Suprapubic skin (tissue), 4 donors: ENCODE results near the gene ARVCF. TPM values are rescaled to one million over a fixed set of nuclear protein-coding genes. Genes with fewer than 3 reads are reported as not detected.
"Not testable (repeated sequence)": the region's sequence is repeated elsewhere in the genome, so short reads cannot be mapped to it uniquely, and the experiment has no call there.

Experiments
- DNase-seq, 2 donors: peaks; one replicate each; pipeline ENCODE4 v3.0.0-alpha.2; 2019; ENCODE audit warnings: low spot score in 2 of 2
- H3K27ac ChIP-seq: fragments of 200-600 bp; sonication (generic); one replicate; pipeline ENCODE4 v1.5.1; 2019
- H3K27me3 ChIP-seq: fragments of 200-600 bp; sonication (generic); one replicate; pipeline ENCODE4 v1.5.1; 2019
- H3K36me3 ChIP-seq: fragments of 200-600 bp; sonication (generic); one replicate; pipeline ENCODE4 v1.5.1; 2019
- H3K4me1 ChIP-seq: fragments of 200-600 bp; sonication (generic); one replicate; pipeline ENCODE4 v1.5.1; 2019
- H3K4me3 ChIP-seq: fragments of 200-600 bp; sonication (generic); one replicate; pipeline ENCODE4 v1.5.1; 2019; ENCODE audit warnings: mild to moderate bottlenecking
- H3K9me3 ChIP-seq: fragments of 200-600 bp; sonication (generic); one replicate; pipeline ENCODE4 v1.5.1; 2019
- CTCF ChIP-seq, 2 donors: fragments of 200-600 bp in 1 of 2; fragments of 450-650 bp in 1 of 2; sonication (generic) in 1 of 2; IDR thresholded peaks; one replicate each; pipeline ENCODE4 v1.5.1; 2016 to 2019; ENCODE audit warnings: antibody characterized with exemption in 2 of 2, mild to moderate bottlenecking in 1 of 2, moderate library complexity in 1 of 2
- EP300 ChIP-seq: sonication (generic); formaldehyde crosslinking; IDR thresholded peaks from one replicate; pipeline ENCODE4 v1.6.1; 2017; ENCODE audit warnings: antibody characterized with exemption
- POLR2A ChIP-seq, 2 donors: fragments of 450-650 bp; IDR thresholded peaks; one replicate each; pipeline ENCODE4 v1.6.1; 2017; ENCODE audit warnings: antibody characterized with exemption in 2 of 2, mild to moderate bottlenecking in 2 of 2, moderate library complexity in 2 of 2
- POLR2AphosphoS5 ChIP-seq, 3 donors: sonication (generic); formaldehyde crosslinking; IDR thresholded peaks; one replicate each; pipeline ENCODE4 v1.6.1; 2017; ENCODE audit warnings: antibody characterized with exemption in 3 of 3
- WGBS: methylation state at CpG from one replicate; pipeline ENCODE4 v1.1.5; 2018; 5-methylcytosine and 5-hydroxymethylcytosine counted together
- total RNA-seq, 4 donors: library from RNA; depleted of rRNA; stranded (reverse); fragments of >200 nt; gene quantifications; one replicate each; pipeline ENCODE4 v1.1.0, GENCODE V29; 2016

The ARVCF gene
- total RNA-seq, 4 donors from 2014 or later: 22.9 to 38.4 (median 26.0) TPM

GRCh38 chr22:19940536-19941364 is 75.9 kb downstream of the ARVCF start:
- H3K27me3 ChIP-seq: no peaks in the 10 kb centered on the region
- peak overlapping the region; percentile 70 for H3K4me3 ChIP-seq
- DNase-seq: no peak
- peaks cover 35% of the 10 kb centered on the region for H3K4me1 ChIP-seq
- H3K27ac ChIP-seq: peak overlapping the region; percentile 95
- WGBS: 66% methylated on average over 20 of the region's 21 CpGs
- no peaks in the 10 kb centered on the region for H3K36me3 ChIP-seq
- TF ChIP-seq POLR2A (IDR thresholded peaks at IDR 0.05) (no peak), POLR2AphosphoS5 (IDR thresholded peaks at IDR 0.05) (no peak), EP300 (no peak), CTCF (IDR thresholded peaks at IDR 0.05) (no peak)
- no peaks in the 10 kb centered on the region for H3K9me3 ChIP-seq

- TF ChIP-seq EP300 (no peak), CTCF (IDR thresholded peaks at IDR 0.05) (no peak)
- Histone ChIP-seq H3K27me3 (no peaks in the 10 kb centered on the region), H3K9me3 (no peaks in the 10 kb centered on the region), H3K4me3 (no peak overlapping the region), H3K4me1 (peaks cover 22% of the 10 kb centered on the region), H3K36me3 (no peaks in the 10 kb centered on the region), H3K27ac (no peak overlapping the region)
- 88% methylated on average over 16 of the region's 16 CpGs for WGBS
- DNase-seq: no peak
Measured at GRCh38 chr22:19937616-19938473, 78.8 kb downstream of the ARVCF start.

- peaks cover 21% of the 10 kb centered on the region for H3K4me1 ChIP-seq
- 95% methylated on average over 7 of the region's 7 CpGs for WGBS
- TF ChIP-seq EP300 (no peak), CTCF (IDR thresholded peaks at IDR 0.05) (no peak)
- no peaks in the 10 kb centered on the region for H3K27me3 ChIP-seq
- H3K4me3 ChIP-seq: no peak overlapping the region
- no peak overlapping the region for H3K27ac ChIP-seq
- no peak for DNase-seq
- H3K9me3 ChIP-seq: no peaks in the 10 kb centered on the region
- H3K36me3 ChIP-seq: no peaks in the 10 kb centered on the region
Measured at GRCh38 chr22:19936513-19936912, 80.1 kb downstream of the ARVCF start.

GRCh38 chr22:19935123-19935718 is 81.4 kb downstream of the ARVCF start:
- not testable (repeated sequence) for H3K36me3 ChIP-seq, DNase-seq, H3K4me3 ChIP-seq, H3K27me3 ChIP-seq, H3K9me3 ChIP-seq, H3K27ac ChIP-seq
- WGBS: 84% methylated on average over 11 of the region's 11 CpGs
- H3K4me1 ChIP-seq: peaks cover 12% of the 10 kb centered on the region

- no peaks in the 10 kb centered on the region for H3K9me3 ChIP-seq
- no peak overlapping the region for H3K4me3 ChIP-seq
- peaks cover 4% of the 10 kb centered on the region for H3K36me3 ChIP-seq
- peaks cover 12% of the 10 kb centered on the region for H3K4me1 ChIP-seq
- no peak overlapping the region for H3K27ac ChIP-seq
- H3K27me3 ChIP-seq: no peaks in the 10 kb centered on the region
- DNase-seq: no peak
- TF ChIP-seq EP300: no peak
- no peak for TF ChIP-seq POLR2A (IDR thresholded peaks at IDR 0.05)
- no peak for TF ChIP-seq CTCF (IDR thresholded peaks at IDR 0.05)
- no peak for TF ChIP-seq POLR2AphosphoS5 (IDR thresholded peaks at IDR 0.05)
- WGBS: 93% methylated on average over 2 of the region's 9 CpGs
Measured at GRCh38 chr22:19933341-19934241, 83.0 kb downstream of the ARVCF start.
